SK-N-SH (cell line): ENCODE results near the gene THSD7B. TPM values are rescaled to one million over a fixed set of nuclear protein-coding genes. Genes with fewer than 3 reads are reported as not detected.
A peak's percentile ranks its signal among the peaks of the same experiment; 100 is the strongest.

Experiments
- CTCF ChIA-PET: fragments of 300-600, 350-600 bp; formaldehyde crosslinking; extraction: SDS; loops from one replicate; lab custom pipeline; 2021; lab: Yijun Ruan, JAX
- POLR2A ChIA-PET: fragments of 350-600 bp; sonication (Branson Sonifier 250); formaldehyde crosslinking; extraction: SDS; loops from one replicate; lab custom pipeline; 2020; ENCODE audit warnings: antibody characterized with exemption, inconsistent platforms; lab: Yijun Ruan, JAX
- DNase-seq: peaks from one replicate; pipeline ENCODE4 v3.0.0; 2012
- H2AFZ ChIP-seq: fragments of 200-600 bp; sonication (generic); 2 replicates; pipeline ENCODE4 v1.8.1; 2016; ENCODE audit warnings: antibody characterized with exemption, mild to moderate bottlenecking, low read depth
- H3F3A ChIP-seq: fragments of 200-600 bp; sonication (generic); replicated peaks from 2 replicates; pipeline ENCODE3; 2016; ENCODE audit warnings: antibody characterized with exemption, mild to moderate bottlenecking; ENCODE audit not compliant: insufficient read depth
- H3K27ac ChIP-seq, 2 experiments: fragments of 200-500 bp in 1 of 2; fragments of 200-600 bp in 1 of 2; sonication (Bioruptor generic) in 1 of 2; sonication (generic), shearing (Covaris generic) in 1 of 2; 2 replicates each; pipeline versions ENCODE4 v1.5.1 to v1.6.1; 2014 to 2016; ENCODE audit warnings: low read depth in 2 of 2, inconsistent platforms in 1 of 2, low read length in 1 of 2, mild to moderate bottlenecking in 1 of 2, mixed read lengths in 1 of 2
- H3K27me3 ChIP-seq: fragments of 200-600 bp; sonication (generic), shearing (Covaris generic); 2 replicates; pipeline ENCODE4 v1.6.1; 2016; ENCODE audit warnings: mixed run types; ENCODE audit not compliant: insufficient read depth
- H3K36me3 ChIP-seq, 2 experiments: fragments of 200-500 bp in 1 of 2; fragments of 200-600 bp in 1 of 2; sonication (Bioruptor generic) in 1 of 2; sonication (generic) in 1 of 2; replicated peaks in 1 of 2; 2 replicates each; pipeline versions ENCODE3 to v1.5.1; 2014 to 2016; ENCODE audit warnings: low read length in 1 of 2, mild to moderate bottlenecking in 1 of 2; ENCODE audit not compliant: insufficient read depth in 2 of 2, control insufficient read depth in 1 of 2
- H3K4me1 ChIP-seq, 2 experiments: fragments of 200-500 bp in 1 of 2; fragments of 200-600 bp in 1 of 2; sonication (Bioruptor generic) in 1 of 2; sonication (generic), shearing (Covaris generic) in 1 of 2; 2 replicates each; pipeline versions ENCODE4 v1.5.1 to v1.6.1; 2014 to 2016; ENCODE audit warnings: low read depth in 1 of 2, low read length in 1 of 2, mixed run types in 1 of 2; ENCODE audit not compliant: insufficient read depth in 2 of 2, control insufficient read depth in 1 of 2
- H3K4me2 ChIP-seq: fragments of 200-600 bp; sonication (generic), shearing (Covaris generic); 2 replicates; pipeline ENCODE4 v1.6.1; 2017; ENCODE audit warnings: mixed run types
- H3K4me3 ChIP-seq, 2 experiments: fragments of 200-500 bp in 1 of 2; fragments of 200-600 bp in 1 of 2; sonication (Bioruptor generic) in 1 of 2; sonication (generic), shearing (Covaris generic) in 1 of 2; 2 replicates each; pipeline versions ENCODE4 v1.5.1 to v1.8.1; 2014 to 2016; ENCODE audit warnings: low read depth in 2 of 2, inconsistent platforms in 1 of 2, low read length in 1 of 2, mild to moderate bottlenecking in 1 of 2, mixed read lengths in 1 of 2, moderate library complexity in 1 of 2
- H3K79me2 ChIP-seq: fragments of 200-600 bp; sonication (generic); 2 replicates; pipeline ENCODE4 v1.8.1; 2017; ENCODE audit warnings: mild to moderate bottlenecking; ENCODE audit not compliant: insufficient read depth
- H3K9ac ChIP-seq: fragments of 200-600 bp; sonication (generic); 2 replicates; pipeline ENCODE4 v1.6.1; 2017; ENCODE audit warnings: mixed run types
- H3K9me2 ChIP-seq: fragments of 200-600 bp; sonication (generic); 2 replicates; pipeline ENCODE4 v1.6.1; 2017; ENCODE audit warnings: mixed run types
- H3K9me3 ChIP-seq: fragments of 200-600 bp; sonication (generic); 2 replicates; pipeline ENCODE4 v1.6.1; 2017; ENCODE audit warnings: mixed run types, mild to moderate bottlenecking, moderate library complexity
- H4K20me1 ChIP-seq: fragments of 200-600 bp; sonication (generic); 2 replicates; pipeline ENCODE4 v1.6.1; 2017; ENCODE audit warnings: mild to moderate bottlenecking, mixed run types; ENCODE audit not compliant: insufficient read depth
- CTCF ChIP-seq: fragments of 200-600 bp; sonication (generic); IDR thresholded peaks from 2 replicates; pipeline ENCODE4 v1.6.1; 2017; ENCODE audit warnings: antibody characterized with exemption, mild to moderate bottlenecking, moderate library complexity
- EP300 ChIP-seq, 2 experiments: IDR thresholded peaks; 2 replicates each; pipeline versions ENCODE4 v1.4.0 to v1.6.1; 2012; ENCODE audit warnings: borderline replicate concordance in 1 of 2, low read depth in 1 of 2, low read length in 1 of 2
- EZH2phosphoT487 ChIP-seq: fragments of 200-600 bp; sonication (generic); IDR thresholded peaks from 2 replicates; pipeline ENCODE4 v1.6.1; 2017; ENCODE audit warnings: low read depth, mixed run types, mild to moderate bottlenecking, antibody characterized with exemption, moderate library complexity, borderline replicate concordance
- FOSL2 ChIP-seq: IDR thresholded peaks from 2 replicates; pipeline ENCODE4 v1.4.0; 2012; ENCODE audit warnings: low read depth, mild to moderate bottlenecking, moderate library complexity, borderline replicate concordance
- FOXJ3 ChIP-seq: sonication (generic); formaldehyde crosslinking; IDR thresholded peaks from 2 replicates; pipeline ENCODE4 v1.5.1; 2020; ENCODE audit warnings: mild to moderate bottlenecking, missing genetic modification reagents
- GABPA ChIP-seq: IDR thresholded peaks from 2 replicates; pipeline ENCODE4 v1.4.0; 2012; ENCODE audit warnings: low read depth, mild to moderate bottlenecking
- IRF3 ChIP-seq: fragments of 150-350 bp; IDR thresholded peaks from 2 replicates; pipeline ENCODE4 v1.6.1; 2016; ENCODE audit warnings: mild to moderate bottlenecking, low read depth, low read length
- MAX ChIP-seq: IDR thresholded peaks from 2 replicates; pipeline ENCODE4 v1.4.0; 2012; ENCODE audit warnings: low read depth
- NFIC ChIP-seq: IDR thresholded peaks from 2 replicates; pipeline ENCODE4 v1.4.0; 2012; ENCODE audit warnings: borderline replicate concordance
- POLR2AphosphoS5 ChIP-seq: IDR thresholded peaks from 2 replicates; pipeline ENCODE4 v1.6.1; 2012; ENCODE audit warnings: low read depth, low read length
- RAD21 ChIP-seq: IDR thresholded peaks from 2 replicates; pipeline ENCODE4 v1.6.1; 2012; ENCODE audit warnings: mild to moderate bottlenecking, low read length
- RCOR1 ChIP-seq: fragments of 150-350 bp; IDR thresholded peaks from 2 replicates; pipeline ENCODE4 v1.6.1; 2017; ENCODE audit warnings: antibody characterized with exemption, low read length
- RFX5 ChIP-seq: IDR thresholded peaks from 2 replicates; pipeline ENCODE4 v1.6.1; 2012; ENCODE audit warnings: mild to moderate bottlenecking, improper control_type of control experiment, low read length
- RXRA ChIP-seq: IDR thresholded peaks from 2 replicates; pipeline ENCODE4 v1.4.0; 2012; ENCODE audit warnings: low read depth, mild to moderate bottlenecking, borderline replicate concordance
- SMC3 ChIP-seq: IDR thresholded peaks from 2 replicates; pipeline ENCODE4 v1.6.1; 2012; ENCODE audit warnings: low read depth, low read length, improper control_type of control experiment
- USF2 ChIP-seq: fragments of 150-350 bp; IDR thresholded peaks from 2 replicates; pipeline ENCODE4 v1.6.1; 2017; ENCODE audit warnings: antibody characterized with exemption, low read length, low read depth, borderline replicate concordance
- YY1 ChIP-seq: IDR thresholded peaks from 2 replicates; pipeline ENCODE4 v1.4.0; 2012; ENCODE audit warnings: low read depth, mild to moderate bottlenecking
- WGBS: methylation state at CpG from one replicate; pipeline ENCODE4 v1.1.6; 2017; ENCODE audit warnings: low lambda C conversion rate; 5-methylcytosine and 5-hydroxymethylcytosine counted together
- polyA plus RNA-seq, 3 experiments: library from polyadenylated mRNA; depleted of rRNA; stranded (reverse); fragments of >200 nt; gene quantifications; 2 replicates each; pipeline ENCODE4 v1.2.3, GENCODE V29; 2012

The THSD7B gene
- polyA plus RNA-seq, 1 of the 3 experiments (the other 2 are of a cell fraction) = not detected

- no peak for TF ChIP-seq IRF3
- TF ChIP-seq POLR2AphosphoS5 = no peak
- no peak for TF ChIP-seq FOXJ3 (CRISPR knock-in tag)
- TF ChIP-seq USF2 = no peak
These were observed 485.1 kb downstream of the THSD7B start (continued) for GRCh38 chr2:137250401-137250800.

GRCh38 chr2:137251045-137251444, 485.7 kb downstream of the THSD7B start:
- Histone ChIP-seq H4K20me1 (no peaks in the 10 kb centered on the region), H3K4me3 (no peak overlapping the region), H3F3A (peaks cover 13% of the 10 kb centered on the region), H3K4me1 (no peaks in the 10 kb centered on the region), H3K79me2 (no peaks in the 10 kb centered on the region), H3K27me3 (no peaks in the 10 kb centered on the region), H3K27ac (no peak overlapping the region), H3K36me3 (no peaks in the 10 kb centered on the region), H3K9me3 (no peaks in the 10 kb centered on the region), H3K9ac (no peak overlapping the region), H2AFZ (no peak overlapping the region), H3K9me2 (no peaks in the 10 kb centered on the region), H3K4me2 (no peak overlapping the region)
- ChIA-PET POLR2A (no interaction called here), CTCF (no interaction called here)
- no peak for TF ChIP-seq RFX5
- no peak for TF ChIP-seq NFIC
- TF ChIP-seq RCOR1 = no peak
- TF ChIP-seq YY1 = no peak
- TF ChIP-seq POLR2AphosphoS5 = no peak
- TF ChIP-seq MAX = no peak
- no peak for TF ChIP-seq USF2
- no peak for TF ChIP-seq EP300 (IDR thresholded peaks at IDR 0.05; ENCODE audit: borderline replicate concordance in 1 of 2, low read depth in 1 of 2, low read length in 1 of 2)
- DNase-seq = no peak
- WGBS = 66% methylated on average over 3 of the region's 3 CpGs

GRCh38 chr2:137252934-137253333, 487.6 kb downstream of the THSD7B start:
- H3K4me3 ChIP-seq = no peak overlapping the region
- no peaks in the 10 kb centered on the region for H3K9me2 ChIP-seq
- no peak overlapping the region for H3K9ac ChIP-seq
- no peaks in the 10 kb centered on the region for H3K27me3 ChIP-seq
- peaks cover 14% of the 10 kb centered on the region for H3F3A ChIP-seq
- H3K9me3 ChIP-seq = no peaks in the 10 kb centered on the region
- CTCF ChIA-PET = no interaction called here
- no peaks in the 10 kb centered on the region for H3K36me3 ChIP-seq
- H3K4me2 ChIP-seq = no peak overlapping the region
- peak overlapping the region in 1 of 2 experiments; percentile 50; a peak in 3 of 4 replicates for H3K27ac ChIP-seq
- POLR2A ChIA-PET = no interaction called here
- H4K20me1 ChIP-seq = no peaks in the 10 kb centered on the region
- no peak overlapping the region for H2AFZ ChIP-seq
- DNase-seq = no peak
- no peaks in the 10 kb centered on the region for H3K4me1 ChIP-seq
- no peaks in the 10 kb centered on the region for H3K79me2 ChIP-seq
- peak; percentile 15; the same call in 1 of the 2 replicates for TF ChIP-seq FOSL2
- 0 out of 2 replicates have a peak, but pooled peaks have one; percentile 25 for TF ChIP-seq NFIC
- no peak for TF ChIP-seq SMC3
- no peak for TF ChIP-seq GABPA
- no peak for TF ChIP-seq POLR2AphosphoS5
- no peak for TF ChIP-seq RAD21
- TF ChIP-seq IRF3 = no peak
- TF ChIP-seq CTCF = no peak
- no peak for TF ChIP-seq EZH2phosphoT487
- no peak for TF ChIP-seq RXRA
